Measurements from ENCODE around the gene MYO9B. TPM values are rescaled to one million over a fixed set of nuclear protein-coding genes. Genes with fewer than 3 reads are reported as not detected.

The MYO9B gene
- total RNA-seq, 1 donor from 2014 or later, result 205 TPM

- DNase-seq (peak; percentile 65), ATAC-seq (peak; percentile 85 to 90)
- H3K27me3 ChIP-seq (ENCODE audit: low read depth), result no peaks in the 10 kb centered on the region
- no peaks in the 10 kb centered on the region for H3K9me3 ChIP-seq
- no peak overlapping the region for H3K4me3 ChIP-seq
- TF ChIP-seq CTCF (IDR thresholded peaks at IDR 0.05), result no peak
- intact Hi-C loops (cut with DNase I), result no loop called here
- peaks cover 36% of the 10 kb centered on the region for H3K36me3 ChIP-seq
- H3K4me1 ChIP-seq, result no peaks in the 10 kb centered on the region
- peak overlapping the region; percentile 41 for H3K27ac ChIP-seq
Observed at GRCh38 chr19:17255150-17255621, 179.6 kb downstream of the MYO9B start.

GRCh38 chr19:17256130-17256529 is 180.6 kb downstream of the MYO9B start:
- Histone ChIP-seq H3K4me3 (no peak overlapping the region), H3K27ac (no peak overlapping the region), H3K36me3 (peaks cover 36% of the 10 kb centered on the region), H3K4me1 (no peaks in the 10 kb centered on the region), H3K9me3 (no peaks in the 10 kb centered on the region), H3K27me3 (ENCODE audit: low read depth) (no peaks in the 10 kb centered on the region)
- TF ChIP-seq CTCF (IDR thresholded peaks at IDR 0.05), result no peak
- intact Hi-C loops (cut with DNase I), result no loop called here
- ATAC-seq (no peak), DNase-seq (no peak)

- DNase-seq (no peak), ATAC-seq (no peak)
- Histone ChIP-seq H3K27me3 (ENCODE audit: low read depth) (no peaks in the 10 kb centered on the region), H3K36me3 (peaks cover 24% of the 10 kb centered on the region), H3K4me1 (no peaks in the 10 kb centered on the region), H3K27ac (no peak overlapping the region), H3K4me3 (no peak overlapping the region), H3K9me3 (no peaks in the 10 kb centered on the region)
- no peak for TF ChIP-seq CTCF (IDR thresholded peaks at IDR 0.05)
- intact Hi-C loops (cut with DNase I), result no loop called here
Observed at GRCh38 chr19:17259118-17259780, 183.7 kb downstream of the MYO9B start.

GRCh38 chr19:17259934-17260333 is 184.4 kb downstream of the MYO9B start:
- no peaks in the 10 kb centered on the region for H3K9me3 ChIP-seq
- no peak for TF ChIP-seq CTCF (IDR thresholded peaks at IDR 0.05)
- H3K27ac ChIP-seq, result no peak overlapping the region
- H3K36me3 ChIP-seq, result peaks cover 19% of the 10 kb centered on the region
- ATAC-seq, result no peak
- DNase-seq, result no peak
- no peak overlapping the region for H3K4me3 ChIP-seq
- H3K4me1 ChIP-seq, result peaks cover 2% of the 10 kb centered on the region
- intact Hi-C loops (cut with DNase I), result no loop called here
- H3K27me3 ChIP-seq (ENCODE audit: low read depth), result no peaks in the 10 kb centered on the region

- Histone ChIP-seq H3K9me3 (no peaks in the 10 kb centered on the region), H3K27ac (no peak overlapping the region), H3K27me3 (ENCODE audit: low read depth) (no peaks in the 10 kb centered on the region), H3K4me3 (no peak overlapping the region), H3K4me1 (peaks cover 5% of the 10 kb centered on the region), H3K36me3 (peaks cover 12% of the 10 kb centered on the region)
- intact Hi-C loops (cut with DNase I), result no loop called here
- ATAC-seq (peak; percentile 95 to 96), DNase-seq (peak; percentile 91)
- peak; percentile 93 for TF ChIP-seq CTCF (IDR thresholded peaks at IDR 0.05)
Observed at GRCh38 chr19:17260842-17261325, 185.3 kb downstream of the MYO9B start.

Measured in lower lobe of right lung (tissue), 2 donors.